SKM-1 (cell line): ENCODE measurements around the gene CLTCL1.
A peak's percentile ranks its signal among the peaks of the same experiment; 100 is the strongest.
"Not testable (repeated sequence)": the region's sequence is repeated elsewhere in the genome, so short reads cannot be mapped to it uniquely, and the experiment has no call there.

Experiments used
- DNase-seq: peaks from one replicate; lab custom pipeline; 2025; ENCODE audit not compliant: unreplicated experiment; lab: John Stamatoyannopoulos, UW

CLTCL1 gene

GRCh38 chr22:19291218-19291579 is 320 bp downstream of the CLTCL1 start:
- DNase-seq = no peak

GRCh38 chr22:19290400-19291217 is 910 bp downstream of the CLTCL1 start:
- DNase-seq = peak; percentile 1

- no peak for DNase-seq
These were observed 1.9 kb downstream of the CLTCL1 start for GRCh38 chr22:19289475-19290161.

GRCh38 chr22:19287889-19288288 is 3.6 kb downstream of the CLTCL1 start:
- no peak for DNase-seq

- DNase-seq = no peak
These were observed 4.3 kb downstream of the CLTCL1 start for GRCh38 chr22:19287076-19287707.

GRCh38 chr22:19285831-19286230 is 5.7 kb downstream of the CLTCL1 start:
- DNase-seq = no peak

- not testable (repeated sequence) for DNase-seq
These were observed 12.4 kb downstream of the CLTCL1 start for GRCh38 chr22:19279143-19279542.

GRCh38 chr22:19277785-19278184 is 13.7 kb downstream of the CLTCL1 start:
- DNase-seq = no peak

- DNase-seq = no peak
These were observed 15.5 kb downstream of the CLTCL1 start for GRCh38 chr22:19275919-19276600.

GRCh38 chr22:19275513-19275912 is 16.0 kb downstream of the CLTCL1 start:
- no peak for DNase-seq

- DNase-seq = no peak
These were observed 16.4 kb downstream of the CLTCL1 start for GRCh38 chr22:19275104-19275503.

- DNase-seq = no peak
These were observed 19.5 kb downstream of the CLTCL1 start for GRCh38 chr22:19271856-19272535.

- DNase-seq = no peak
These were observed 20.2 kb downstream of the CLTCL1 start for GRCh38 chr22:19271273-19271855.

- no peak for DNase-seq
These were observed 20.6 kb downstream of the CLTCL1 start for GRCh38 chr22:19270873-19271272.

GRCh38 chr22:19266547-19267086 is 24.9 kb downstream of the CLTCL1 start:
- no peak for DNase-seq

GRCh38 chr22:19265779-19266178 is 25.7 kb downstream of the CLTCL1 start:
- DNase-seq = no peak

- no peak for DNase-seq
These were observed 30.7 kb downstream of the CLTCL1 start for GRCh38 chr22:19260804-19261203.

- DNase-seq = no peak
These were observed 31.3 kb downstream of the CLTCL1 start for GRCh38 chr22:19260194-19260593.

- DNase-seq = not testable (repeated sequence)
These were observed 32.6 kb downstream of the CLTCL1 start for GRCh38 chr22:19258968-19259288.

GRCh38 chr22:19258371-19258770 is 33.1 kb downstream of the CLTCL1 start:
- no peak for DNase-seq
